ENCODE measurements around the gene FZD1.
"Not testable (repeated sequence)": the region's sequence is repeated elsewhere in the genome, so short reads cannot be mapped to it uniquely, and the experiment has no call there.

Gene FZD1

GRCh38 chr7:91299952-91300775, 35.9 kb downstream of the FZD1 start:
- no peak for DNase-seq

DNA sequence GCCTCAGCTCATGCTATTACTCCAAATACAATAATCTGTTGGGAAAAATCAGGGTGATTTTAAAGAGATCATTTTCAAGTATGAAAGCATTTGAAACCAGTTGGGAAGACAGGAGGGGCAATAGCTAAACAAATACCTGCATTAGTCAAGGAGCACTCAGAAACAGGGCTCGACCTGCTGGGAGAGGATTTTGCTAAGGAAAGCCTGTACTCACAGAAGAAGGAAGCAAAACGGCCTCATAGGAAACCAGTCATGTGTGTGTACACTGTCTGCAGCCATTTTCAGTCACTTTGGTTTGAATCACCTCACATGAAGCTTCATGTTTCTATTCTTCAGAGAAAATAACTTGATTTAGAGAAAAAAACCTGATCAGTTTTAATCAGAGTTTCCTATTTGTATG, 38.6 kb downstream of the FZD1 start:
- no peak for DNase-seq

- no peak for DNase-seq
These were observed 42.0 kb downstream of the FZD1 start for GRCh38 chr7:91306266-91306665.

DNA sequence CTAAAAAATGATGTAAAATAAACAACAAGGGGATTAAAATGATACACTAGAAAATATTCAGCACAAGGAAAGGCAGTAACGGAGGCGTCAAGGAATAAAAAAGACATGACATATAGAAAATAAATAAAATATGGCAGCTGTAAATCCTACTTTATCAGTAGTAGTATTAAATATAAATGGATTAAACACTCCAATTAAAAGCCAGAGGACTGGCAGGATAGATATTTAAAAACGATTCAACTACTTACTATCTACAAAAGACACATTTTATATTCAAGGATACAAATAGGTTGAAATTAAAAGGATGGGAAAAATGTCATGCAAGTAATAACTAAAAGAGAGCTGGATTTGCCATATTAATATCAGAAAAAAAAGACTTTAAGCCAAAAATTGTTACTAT, 43.2 kb downstream of the FZD1 start:
- DNase-seq = no peak

DNA sequence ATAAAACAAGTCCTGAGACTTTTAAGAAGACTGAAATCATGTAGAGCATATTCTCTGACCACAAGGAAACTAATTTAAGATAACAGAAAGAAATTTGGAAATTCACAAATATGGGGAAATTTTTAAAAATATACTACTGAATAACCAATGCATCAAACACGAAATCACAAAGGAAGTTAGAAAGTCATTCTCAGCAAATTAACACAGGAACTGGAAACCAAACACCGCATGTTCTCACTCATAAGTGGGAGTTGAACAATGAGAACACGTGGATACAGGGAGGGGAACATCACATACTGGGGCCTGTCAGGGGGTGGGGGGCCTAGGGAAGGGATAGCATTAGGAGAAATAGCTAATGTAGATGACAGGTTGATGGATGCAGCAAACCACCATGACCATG, 44.0 kb downstream of the FZD1 start:
- not testable (repeated sequence) for DNase-seq

DNA sequence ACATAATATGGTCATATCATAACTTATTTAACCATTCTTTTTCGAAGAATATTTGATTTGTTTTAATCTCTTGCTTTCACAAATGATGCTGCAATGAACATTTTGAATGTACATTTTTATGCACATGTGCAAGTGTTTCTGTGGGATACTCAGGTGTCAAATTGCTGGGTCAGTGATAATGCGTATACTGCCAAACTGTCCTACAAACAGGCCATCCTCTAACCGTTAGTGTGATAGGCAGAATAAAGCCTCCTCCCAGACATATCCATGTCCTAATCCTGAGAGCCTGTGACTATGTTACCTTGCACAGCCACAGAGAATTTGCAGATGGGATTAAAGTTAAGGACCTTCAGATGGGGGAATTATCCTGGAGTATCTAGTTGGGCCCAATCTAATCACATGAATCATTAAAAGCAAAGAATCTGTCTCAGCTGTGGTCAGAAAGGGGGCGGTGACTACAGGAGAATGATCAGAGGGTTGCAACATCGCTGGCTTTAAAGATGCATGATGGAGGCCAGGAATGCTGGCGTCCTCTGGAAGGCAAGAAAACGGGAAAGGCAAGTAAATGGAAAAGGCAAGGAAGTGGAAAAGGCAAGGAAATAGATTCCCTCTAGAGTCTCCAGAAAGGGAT, 46.7 kb downstream of the FZD1 start:
- DNase-seq = no peak

DNA sequence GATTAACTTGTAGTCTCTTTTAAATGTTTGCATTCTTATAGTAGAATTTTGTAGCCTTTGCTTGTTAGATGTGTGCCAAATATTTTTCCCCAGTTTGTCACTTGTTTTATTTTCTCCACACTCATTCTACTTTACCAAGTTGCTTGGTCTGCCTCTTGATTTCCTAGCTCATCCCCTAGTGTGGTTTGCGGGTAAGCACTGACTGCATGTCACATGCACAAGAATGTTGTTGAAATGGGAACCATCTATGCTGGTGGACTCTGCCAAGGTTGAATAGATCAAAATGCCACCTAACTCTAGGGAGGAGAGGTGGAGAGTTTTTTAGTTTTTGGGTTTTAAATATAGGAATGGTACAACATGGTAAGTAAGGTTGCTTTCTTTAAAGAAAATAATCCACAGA, 47.6 kb downstream of the FZD1 start:
- DNase-seq = no peak

DNA sequence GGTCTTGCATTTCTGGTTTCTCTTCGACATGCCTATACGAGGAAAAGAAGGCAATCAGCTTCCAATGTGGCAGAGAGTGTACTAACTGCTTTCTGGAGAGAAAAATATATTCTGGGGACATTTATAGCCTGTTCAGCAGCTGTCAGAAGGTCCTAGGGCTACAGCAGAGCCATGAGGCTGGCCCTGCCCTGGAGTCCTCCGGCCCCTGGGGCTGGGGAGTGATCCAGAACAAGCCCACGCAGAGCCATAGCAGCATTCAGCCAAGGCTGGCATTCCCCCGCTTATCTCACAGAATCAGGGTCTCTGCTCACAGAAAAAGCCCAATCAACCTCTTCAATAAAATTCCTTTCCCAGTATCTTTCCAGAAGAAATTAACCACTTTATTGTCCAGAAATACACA, 48.9 kb downstream of the FZD1 start:
- DNase-seq = no peak

GRCh38 chr7:91314591-91315323, 50.5 kb downstream of the FZD1 start:
- no peak for DNase-seq

DNA sequence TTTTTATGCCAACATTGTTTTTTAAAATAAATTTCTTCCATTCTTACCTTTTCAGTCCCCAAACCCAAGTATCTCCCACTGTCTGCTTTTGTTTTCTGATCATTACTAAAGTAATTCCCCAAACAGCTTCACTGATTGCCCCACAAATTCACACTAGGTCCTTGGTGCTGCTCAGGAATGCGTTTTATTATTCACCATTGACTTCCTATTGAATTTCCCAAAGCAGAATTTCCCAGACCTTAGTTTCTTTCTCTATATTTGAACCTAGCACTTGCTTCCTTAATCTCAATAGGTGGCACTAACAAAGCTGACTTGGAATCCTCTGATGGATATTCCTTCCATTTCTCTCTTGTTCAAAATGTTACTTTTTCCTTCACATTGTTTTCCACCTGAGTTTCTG, 52.2 kb downstream of the FZD1 start:
- DNase-seq = no peak

- DNase-seq = no peak
These were observed 55.1 kb downstream of the FZD1 start for GRCh38 chr7:91319351-91319750.

DNA sequence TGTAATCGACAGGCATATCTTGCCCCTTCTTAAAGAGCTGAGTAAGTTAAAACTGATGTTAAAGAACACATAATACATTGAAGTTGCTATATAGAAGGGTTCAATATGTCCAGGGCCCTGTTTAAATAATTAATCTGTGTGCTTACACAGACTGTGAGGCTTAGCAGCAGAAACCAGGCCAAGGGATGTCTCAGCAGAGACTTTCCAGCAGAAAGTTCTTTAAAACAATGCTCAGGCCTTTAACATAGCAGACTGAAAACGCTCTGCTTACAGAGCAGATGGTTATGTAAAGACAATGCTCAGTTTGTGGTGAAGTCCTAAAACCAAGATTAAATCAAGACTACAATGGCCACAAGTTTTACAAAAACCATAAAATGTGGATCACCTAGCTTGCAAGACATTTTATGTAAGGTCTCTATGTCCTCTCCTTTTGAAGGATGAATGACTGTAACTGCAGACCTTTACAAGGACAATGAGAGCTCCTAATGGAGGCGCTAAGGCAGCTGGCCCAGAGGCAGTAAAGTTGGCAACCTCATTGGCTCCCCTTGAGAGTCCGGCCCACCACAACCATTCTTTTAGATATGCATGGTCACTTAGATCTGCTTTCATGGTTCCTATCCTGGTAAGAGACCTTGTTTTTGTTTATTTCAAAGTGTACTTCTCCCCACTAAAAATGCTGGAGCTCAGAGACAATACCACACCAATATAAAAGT, 56.3 kb downstream of the FZD1 start:
- DNase-seq = no peak

Measured in activated CD4-positive, alpha-beta T cell treated with anti-CD3 and anti-CD28 coated beads, Interleukin-2, amount 50 U/mL, for 1 hour (primary cell).